NCI-H128 (cell line): ENCODE measurements around the gene ZNF335.
"Not testable (repeated sequence)": the region's sequence is repeated elsewhere in the genome, so short reads cannot be mapped to it uniquely, and the experiment has no call there.

Experiments used
- DNase-seq: peaks from one replicate; lab custom pipeline; 2025; ENCODE audit not compliant: unreplicated experiment; lab: John Stamatoyannopoulos, UW

Gene ZNF335

DNA sequence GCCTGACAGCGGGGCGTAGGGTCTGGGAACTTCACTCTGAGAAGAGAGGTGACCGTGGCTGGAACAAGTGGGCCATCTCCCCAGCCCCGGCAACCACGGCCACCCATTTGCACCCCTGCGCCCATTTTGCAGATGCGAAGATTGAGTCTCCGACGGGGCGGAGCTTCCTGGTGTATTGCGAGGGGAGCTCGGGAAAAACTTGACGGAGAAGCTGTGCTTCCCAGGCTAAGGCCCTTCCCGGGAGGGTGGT, 653 bp downstream of the ZNF335 start:
- DNase-seq, result no peak

DNA sequence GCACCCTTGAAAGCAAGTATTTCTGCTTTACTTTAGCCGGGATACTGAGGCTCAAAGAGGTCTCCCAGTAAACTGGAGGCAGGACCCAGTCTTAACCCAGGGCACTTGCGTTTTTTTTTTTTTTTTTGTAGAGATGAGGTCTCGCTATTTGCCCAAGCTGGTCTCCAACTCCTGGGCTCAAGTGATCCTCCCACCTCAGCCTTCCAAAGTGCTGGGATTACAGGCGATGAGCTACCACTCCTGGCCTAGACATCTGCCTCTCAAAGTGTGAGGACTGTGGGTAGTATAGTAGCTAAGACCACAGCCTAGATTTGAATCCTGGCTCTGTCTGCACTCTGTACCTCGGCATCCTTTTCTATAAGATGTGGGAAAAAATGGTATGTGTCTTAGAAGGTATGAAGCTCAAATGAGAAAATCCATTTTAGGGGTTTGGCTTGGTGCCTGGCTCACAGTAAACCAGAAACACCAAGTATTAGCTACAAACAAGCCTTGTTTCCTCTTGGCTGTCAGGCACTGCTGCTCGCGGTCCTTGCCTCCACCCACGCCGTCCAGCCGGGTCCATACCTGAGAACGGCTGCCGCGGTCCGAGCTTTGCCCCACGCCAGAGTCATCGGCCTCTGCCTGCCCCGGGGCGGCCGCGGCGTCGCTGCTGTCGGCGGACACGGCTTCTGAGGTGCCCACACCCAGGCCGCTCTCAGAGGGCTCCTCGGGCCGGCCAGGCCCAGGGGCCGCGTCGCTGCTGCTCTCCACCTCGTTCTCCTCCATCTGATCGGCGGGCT, 1.2 kb downstream of the ZNF335 start:
- DNase-seq, result no peak

DNA sequence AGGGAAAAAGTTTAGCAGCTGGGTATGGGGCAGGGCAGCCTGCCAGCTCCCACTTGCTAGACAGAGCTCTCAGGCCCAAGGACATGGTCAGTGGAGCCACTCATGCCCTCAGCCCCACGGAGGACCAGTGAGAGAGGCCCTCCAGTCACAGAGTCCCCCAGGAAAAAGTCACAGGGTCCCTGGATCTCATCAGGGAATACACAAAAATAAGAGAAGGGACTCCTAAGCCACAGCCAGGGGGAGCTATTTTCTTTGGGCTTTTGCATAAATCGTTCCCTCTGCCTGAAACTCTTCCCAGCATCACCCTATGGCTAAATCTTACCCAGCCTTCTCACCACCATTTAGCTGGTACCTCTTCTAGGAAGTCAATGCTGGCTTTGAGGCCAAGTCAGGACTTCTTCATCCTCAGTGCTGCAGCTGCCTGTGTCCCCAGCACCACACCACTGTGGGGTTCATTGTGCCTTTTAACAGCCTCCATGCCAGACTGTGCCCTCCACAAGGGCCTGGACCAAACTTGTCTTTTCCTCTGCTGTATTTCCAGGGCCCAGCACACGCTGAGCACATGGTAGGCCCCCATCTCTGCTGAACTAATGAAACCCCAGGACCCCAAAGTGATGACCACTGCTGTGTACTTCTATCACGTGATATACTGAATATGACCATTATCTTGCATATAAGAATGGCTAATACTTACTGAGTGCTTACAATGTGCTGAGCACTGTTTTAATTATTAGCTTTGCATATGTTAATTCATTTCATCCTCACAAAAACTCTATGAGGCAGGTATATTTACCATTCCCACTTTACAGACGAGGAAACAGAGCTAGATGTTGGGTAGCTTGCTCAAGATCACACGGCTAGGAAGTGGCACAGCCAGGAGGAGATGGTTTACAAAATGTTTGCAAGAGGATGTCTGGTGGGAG, 2.0 kb downstream of the ZNF335 start:
- no peak for DNase-seq

DNA sequence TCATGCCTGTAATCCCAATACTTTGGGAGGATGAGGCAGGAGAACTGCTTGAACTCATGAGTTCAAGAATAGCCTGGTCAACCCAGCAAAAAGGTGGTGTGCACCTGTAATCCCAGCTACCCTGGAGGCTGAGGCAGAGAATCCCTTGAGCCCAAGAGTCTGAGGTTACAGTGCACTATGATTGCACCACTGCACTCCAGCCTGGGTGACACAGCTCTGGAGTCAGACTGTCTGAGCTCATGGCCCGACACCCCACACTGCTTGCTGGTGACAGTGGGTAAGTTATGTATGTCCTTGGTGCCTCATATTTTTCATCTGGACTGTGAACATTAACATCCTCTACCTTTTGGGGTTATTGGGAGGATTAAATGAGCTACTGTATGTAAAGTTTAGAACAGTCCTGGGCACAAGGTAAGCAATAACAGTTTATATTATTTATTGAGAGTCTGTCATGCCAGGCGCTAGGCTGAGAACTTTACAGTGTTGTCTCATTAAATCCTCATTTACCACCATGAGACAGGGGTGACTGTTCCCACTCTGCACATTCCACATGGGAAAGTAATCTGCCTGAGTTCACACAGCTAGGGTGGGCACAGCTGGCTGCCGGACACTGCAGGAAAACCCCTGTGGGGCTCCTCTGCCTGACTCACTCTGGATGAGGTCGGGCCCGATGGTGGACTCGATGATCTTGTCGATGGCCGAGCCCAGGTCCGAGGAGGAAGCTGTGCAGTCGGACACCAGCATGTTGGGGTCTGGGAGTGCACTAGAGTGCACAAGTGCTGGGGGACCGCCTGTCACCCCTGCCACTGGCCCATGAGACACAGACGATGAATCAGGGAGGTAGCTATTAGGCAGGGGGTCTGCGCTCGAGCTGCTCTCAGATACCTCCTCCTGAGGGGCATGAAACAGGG, 2.9 kb downstream of the ZNF335 start:
- no peak for DNase-seq

DNA sequence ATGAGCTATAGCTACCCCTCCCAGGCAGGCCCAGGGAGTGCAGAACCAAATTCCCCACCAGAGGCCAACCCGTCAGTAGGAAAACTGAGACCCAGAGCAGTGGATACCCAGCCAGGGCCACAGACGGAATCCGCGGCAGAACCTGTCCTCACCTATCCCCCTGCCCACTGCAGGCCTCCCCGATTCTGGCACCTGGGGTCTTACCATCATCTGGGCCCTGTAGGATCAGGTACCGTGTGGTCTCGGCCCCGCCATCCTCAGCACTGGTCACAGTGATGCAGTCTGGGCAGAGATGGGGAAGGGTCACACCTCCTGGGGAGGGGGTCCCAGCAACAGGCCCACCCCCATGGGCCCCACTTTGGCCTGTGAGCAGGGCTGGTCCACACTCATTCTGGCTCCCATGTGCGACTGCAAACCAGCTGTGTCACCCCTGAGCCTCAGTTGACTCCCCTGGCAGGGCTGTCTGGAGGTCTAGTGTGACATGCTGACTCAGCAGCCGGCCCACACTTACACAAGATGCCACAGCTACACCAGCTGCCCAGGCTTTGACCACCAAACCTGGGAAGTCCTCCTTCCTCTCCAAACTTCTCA, 3.8 kb downstream of the ZNF335 start:
- DNase-seq, result no peak

DNA sequence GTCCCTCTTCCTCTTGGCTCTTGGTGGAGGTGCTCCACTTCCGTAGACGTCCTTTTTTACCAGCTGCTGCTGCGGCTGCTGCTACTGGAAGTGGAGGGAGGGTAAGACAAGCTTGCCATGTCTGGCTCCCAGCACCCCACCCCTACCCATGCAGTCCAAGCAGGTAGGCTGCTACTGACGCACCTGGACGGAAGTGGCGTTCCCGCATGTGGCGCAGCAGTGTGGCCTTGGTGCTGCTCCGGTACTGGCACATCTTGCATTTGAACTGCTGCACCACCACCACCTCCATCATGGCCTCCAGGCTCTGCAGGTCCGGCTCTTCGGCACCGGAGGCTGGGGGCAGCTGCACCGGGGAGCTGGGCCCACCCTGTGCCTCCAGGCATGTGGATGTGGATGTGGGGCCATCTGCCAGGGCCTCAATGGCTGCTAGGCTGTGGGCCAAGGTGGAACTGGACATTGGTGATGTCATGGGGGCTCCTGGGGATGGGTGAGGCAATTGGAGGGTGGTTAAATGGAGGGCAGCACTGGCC, 4.4 kb downstream of the ZNF335 start:
- DNase-seq, result no peak

DNA sequence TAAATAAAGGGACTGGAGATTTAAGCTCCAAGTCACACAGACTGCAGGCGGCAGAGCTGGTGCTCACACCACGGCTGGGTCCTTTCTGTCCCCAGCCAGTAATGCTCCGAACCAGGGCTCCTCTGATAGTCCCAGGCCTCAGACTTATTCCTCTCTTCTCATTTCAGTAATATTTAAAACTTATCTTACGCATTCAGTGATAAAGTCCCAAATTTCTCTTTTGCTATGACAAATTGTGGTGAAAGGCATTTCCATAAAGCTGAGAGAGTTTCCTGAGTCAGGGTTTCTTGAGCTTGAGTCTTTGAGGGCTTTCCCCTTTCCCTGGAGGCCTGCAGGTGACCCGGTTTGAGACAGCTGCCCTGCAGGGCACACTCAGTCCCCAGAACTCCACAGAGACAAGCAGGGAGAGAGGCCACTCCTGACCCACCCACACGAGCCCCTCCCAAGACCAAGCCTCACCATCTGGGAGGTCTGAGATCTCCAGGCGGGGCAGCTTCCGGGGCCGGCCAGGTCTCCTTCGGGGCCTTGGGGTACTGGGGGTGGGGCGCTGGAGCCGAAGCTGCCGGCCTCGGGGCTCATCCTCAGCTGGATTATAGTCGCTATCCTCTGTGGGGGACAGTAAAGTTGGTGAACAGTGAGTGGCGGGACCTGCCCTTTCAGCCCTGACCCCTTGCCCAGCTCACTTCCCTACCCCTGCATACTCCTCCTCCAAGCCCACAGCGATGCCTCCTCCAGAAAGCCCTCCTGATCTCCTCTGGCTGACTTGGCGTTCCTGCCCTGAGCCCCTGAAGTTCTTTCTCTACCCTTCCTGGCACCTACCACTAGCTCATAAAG, 6.6 kb downstream of the ZNF335 start:
- no peak for DNase-seq

DNA sequence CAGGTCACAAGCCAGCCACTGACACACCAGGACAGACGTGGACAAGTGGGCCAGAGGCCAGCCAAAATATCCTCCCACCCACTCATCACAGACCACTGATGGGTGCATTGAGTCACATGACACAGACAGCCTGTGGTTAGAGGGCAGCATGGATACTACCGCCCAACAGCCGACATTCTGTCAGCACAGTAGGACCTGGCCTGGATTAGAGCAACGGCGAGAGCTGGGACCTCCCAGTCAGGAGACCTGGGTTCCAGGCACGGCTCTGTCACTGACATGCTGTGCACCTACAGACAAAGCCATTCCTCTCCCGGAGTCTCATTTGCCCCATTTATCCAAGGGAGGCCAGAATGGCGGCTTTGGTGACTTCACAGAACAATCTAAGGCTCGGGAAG, 8.0 kb downstream of the ZNF335 start:
- no peak for DNase-seq

DNA sequence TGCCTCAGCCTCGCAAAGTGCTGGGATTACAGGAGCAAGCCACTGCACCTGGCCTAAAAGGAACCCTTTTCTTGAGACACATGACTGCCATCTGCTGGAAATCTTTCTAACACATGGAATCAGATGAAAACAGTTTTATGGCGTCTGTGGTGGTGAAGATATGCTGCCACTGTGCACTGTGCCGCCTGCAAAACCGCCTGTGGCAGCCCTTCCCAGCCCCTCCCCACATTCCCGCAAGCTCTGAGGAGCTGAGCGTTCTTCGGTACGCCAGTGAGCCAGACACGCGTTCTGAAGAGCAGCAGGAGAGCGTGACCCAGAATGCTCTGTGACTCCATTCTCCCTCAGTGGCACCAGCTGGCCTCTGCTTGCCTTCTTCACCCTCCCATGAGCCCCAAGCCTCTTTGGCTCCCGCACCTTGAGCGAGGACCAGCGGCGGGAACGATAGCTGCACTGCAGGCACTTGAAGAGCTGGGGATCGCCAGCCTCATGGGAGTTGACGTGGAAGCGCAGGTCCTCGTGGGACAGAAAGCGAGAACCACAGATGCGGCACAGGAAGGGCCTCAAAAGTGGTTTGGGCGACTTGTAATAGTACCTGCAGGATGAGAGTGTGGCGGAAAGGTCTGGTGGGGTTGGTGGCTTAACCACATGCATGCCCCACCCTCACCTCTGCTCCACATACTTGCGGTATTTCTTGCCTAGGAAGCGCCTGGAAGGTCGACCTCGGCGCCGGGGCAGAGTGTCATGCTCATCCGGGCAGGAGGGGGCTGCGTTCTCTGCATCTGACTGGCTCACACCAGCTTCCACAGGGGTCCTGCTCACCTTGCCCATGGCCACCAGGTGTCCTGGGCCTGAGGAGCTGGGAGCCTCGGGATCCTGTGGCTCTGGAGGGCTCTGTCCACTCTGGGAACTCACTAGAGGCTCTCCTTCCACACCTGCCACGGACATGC, 8.7 kb downstream of the ZNF335 start:
- peak; percentile 11 for DNase-seq

DNA sequence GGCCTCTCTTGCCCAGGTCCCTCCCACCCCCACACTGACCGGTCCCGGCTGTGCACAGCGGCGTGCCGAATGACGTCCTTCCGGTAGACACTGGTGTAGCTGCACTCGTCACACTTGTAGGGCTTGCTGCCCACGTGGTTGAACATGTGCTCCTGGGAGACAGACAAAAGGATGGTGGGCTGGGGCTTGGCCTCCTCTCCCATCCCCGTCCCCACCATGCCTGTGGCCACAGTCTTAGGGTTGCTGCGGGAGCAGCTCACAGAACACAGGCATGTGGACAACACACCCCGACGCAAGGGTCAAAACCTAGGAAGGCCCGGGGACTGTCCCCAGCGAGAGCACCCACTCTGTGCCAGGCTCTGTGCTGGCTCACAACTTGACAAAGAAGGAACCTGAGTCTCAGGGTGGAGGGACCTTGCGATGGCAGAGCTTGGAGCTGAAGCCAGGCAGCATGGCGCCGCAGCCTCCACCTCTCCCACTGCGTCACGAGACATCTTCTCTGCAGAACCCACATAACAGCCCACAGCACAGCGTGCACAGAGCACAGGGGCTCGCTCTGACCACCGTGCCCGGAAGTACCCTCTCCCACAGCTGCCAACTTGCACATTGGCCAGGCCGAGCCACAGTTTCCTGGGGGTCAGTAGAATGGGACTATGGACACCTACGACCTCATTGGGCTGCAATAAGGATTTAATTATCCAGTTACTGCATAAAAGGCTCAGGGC, 9.8 kb downstream of the ZNF335 start:
- DNase-seq, result no peak

DNA sequence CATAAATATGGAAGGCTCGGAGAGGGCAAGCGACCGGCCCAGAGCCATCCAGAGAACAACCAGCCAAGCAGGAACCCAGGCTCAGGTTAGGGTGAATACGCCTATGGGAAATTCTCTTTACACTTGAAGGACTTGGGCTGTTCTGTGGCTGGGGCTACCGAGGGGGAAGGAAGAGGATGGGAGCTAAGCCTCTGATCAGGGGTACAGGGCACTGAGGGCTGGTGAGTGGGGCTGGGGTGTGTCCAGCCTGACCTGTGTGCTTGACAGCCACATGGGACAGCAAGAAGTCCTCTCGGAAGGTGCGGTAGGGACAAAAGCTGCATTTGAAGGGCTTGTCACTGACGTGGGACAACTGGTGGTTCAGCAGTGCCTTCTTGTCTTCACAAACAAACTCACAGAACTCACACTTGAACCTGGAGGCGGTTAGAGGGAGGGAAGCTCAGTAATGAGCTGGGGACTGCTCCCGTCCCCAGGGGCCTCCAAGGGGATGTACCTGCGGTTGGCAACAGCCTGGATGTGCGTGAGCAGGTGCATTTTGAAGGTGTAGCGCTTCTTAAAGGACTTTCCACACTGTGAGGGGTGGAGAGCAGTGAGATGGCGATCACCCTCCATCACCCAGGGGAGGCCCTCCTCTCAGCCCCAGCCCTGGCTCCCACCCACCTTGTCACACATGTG, 11.9 kb downstream of the ZNF335 start:
- DNase-seq, result no peak

DNA sequence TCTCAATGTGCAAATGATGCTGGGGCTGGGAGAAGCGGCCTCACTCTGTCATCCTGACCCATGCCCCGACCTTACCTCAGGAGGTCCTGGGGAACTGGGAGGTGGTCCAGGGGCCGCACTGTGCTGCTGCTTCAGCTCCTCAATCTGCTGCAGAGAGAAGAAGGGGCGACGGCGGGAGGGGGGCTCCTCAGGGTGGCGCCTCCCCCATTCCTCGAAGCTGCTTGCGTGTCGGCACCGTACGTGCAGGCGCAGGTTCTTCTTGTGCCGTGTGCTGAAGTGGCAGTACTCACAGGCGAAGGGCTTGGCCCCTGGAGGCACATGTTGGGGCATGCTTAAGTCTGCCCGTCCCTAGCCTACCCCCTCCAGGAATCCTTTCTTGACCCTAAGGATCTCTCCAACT, 12.9 kb downstream of the ZNF335 start:
- no peak for DNase-seq

DNA sequence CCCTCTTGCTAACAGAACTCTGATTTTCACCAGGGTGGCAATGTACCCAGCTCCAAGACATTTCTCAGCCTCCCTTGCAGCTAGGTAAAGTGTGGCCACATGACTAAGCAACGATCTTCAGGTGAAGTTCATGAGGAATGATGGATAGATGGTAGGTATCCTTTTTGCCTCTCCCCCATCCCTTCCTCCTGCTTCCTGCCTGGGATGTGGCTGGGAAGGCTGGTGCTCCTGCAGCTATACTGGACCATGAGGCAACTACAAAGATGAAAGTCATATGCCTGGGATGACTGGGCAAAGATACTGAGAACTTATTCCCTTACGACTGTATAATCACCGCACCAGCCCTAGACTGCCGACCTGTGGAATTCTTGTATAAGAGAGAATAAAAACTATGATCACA, 13.4 kb downstream of the ZNF335 start:
- no peak for DNase-seq

DNA sequence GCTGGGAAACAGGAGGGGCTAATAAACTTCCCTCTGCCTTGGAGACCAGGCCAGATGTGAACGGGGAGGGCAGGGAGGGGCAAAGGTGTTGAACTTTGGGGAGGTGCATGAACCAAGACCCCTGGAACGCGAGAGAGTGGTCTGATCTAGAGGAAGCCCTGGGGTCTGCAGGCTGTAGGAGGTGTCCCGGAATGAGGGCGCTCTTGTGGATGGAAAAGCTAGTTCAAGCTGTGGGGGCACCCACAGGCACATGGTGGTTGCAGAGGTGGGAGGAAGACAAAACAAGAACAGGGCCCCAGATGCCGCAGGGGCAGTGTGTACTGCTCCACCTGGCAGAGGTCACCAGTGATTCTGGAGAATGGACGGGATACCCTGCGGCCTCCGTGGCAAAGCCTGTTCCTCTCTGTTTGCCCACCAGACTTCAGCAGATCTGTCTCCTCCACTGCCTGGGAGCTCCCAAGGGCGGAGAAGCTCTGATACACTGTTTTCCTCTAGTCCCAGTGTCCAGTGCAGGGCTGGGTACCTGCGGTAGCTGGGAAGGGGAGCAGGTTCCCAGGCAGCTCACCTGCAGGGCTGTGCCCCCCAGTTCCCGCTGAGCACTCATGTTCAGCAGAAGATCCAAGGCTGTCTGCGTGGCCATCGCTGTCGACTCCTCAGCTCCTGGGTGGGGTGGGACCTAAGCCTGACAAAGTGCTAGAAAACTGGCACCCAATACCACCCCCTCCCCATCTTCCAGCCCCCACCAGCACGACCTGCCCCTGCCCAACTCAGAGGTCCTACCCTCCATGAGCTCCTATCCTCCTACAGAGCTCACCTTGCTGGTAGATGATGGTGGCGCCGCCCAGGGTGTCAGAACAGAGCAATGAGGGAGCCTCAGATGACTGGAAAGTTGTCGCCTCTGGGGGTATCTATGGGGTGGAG, 14.7 kb downstream of the ZNF335 start:
- DNase-seq, result no peak

DNA sequence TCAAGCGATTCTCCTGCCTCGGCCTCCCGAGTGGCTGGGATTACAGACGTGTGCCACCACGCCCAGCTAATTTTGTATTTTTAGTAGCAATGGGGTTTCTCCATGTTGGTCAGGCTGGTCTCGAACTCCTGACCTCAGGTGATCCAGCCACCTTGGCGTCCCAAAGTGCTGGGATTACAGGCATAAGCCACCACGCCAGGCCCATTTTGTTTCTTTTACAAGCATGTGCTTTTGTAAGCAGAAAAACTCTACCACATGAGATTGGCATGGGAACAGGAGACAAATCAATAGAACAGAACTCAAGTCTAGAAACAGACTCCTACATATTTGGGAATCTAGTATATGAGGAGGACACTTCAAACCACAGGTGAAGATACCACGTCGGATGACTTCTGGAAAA, 15.7 kb downstream of the ZNF335 start:
- DNase-seq, result not testable (repeated sequence)

DNA sequence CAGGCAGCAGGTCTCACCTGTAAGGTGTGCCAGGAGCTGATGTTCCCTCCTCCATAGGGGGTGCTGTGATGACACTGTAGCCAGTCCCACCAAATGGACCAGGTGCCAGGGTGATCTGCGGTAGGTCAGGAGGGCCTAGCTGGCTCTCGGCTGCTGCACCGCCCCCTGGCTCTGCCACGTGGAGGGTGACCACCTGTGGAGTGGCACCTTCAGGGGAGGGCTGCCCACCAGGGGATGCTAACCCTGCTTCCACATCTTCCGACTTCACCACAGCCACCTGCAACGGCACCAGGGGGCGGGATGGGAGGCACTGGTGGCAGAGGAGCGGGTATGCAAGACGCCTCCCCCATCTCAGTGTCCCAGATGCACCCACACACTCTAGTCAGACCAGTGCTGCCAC, 18.3 kb downstream of the ZNF335 start:
- no peak for DNase-seq

DNA sequence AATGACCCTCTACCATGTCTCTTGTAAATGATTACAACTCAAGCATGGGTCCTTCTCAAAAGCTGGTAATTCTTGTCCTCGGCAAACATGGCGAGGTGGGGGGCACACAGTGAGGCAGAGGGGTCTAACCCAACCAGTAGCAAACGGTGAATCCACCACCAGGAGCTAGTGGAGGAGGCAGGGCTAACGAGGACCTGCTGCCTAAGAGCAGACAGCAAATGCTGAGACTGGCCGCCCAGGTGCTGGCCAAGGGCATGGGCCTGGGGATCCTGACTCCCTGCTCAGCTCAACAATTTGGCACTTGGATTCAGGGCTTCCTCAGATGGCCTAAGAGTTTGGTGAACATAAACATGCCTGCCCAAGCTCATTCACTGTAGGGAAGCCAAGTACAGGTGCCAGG, 19.1 kb downstream of the ZNF335 start:
- DNase-seq, result no peak
